ENCODE measurements around the gene ZC3H15.
"Not testable (repeated sequence)": the region's sequence is repeated elsewhere in the genome, so short reads cannot be mapped to it uniquely, and the experiment has no call there.

The ZC3H15 gene

GRCh38 chr2:186496401-186496800 lies 10.3 kb downstream of the ZC3H15 start:
- no peak for DNase-seq (ENCODE audit: low spot score)

DNA sequence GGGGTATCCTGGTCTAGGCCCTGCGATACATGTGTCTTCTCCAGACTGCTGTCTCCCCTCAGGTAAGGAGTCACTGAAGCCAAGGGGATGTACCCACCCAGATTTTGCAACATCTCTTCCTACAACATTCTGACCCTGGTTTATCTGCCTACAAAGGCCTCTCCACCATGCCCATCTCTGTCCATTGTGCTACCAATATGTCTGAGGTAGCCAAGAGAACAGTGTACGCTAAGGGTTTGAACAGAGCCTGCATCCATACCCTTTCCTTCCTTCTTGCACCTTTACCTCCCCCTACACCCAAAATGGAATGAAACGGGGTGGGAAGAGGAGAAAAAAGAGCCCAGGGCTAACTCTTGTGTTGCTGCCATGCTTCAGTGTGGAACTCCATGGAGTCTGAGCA lies 11.9 kb downstream of the ZC3H15 start:
- DNase-seq (ENCODE audit: low spot score) = no peak

DNA sequence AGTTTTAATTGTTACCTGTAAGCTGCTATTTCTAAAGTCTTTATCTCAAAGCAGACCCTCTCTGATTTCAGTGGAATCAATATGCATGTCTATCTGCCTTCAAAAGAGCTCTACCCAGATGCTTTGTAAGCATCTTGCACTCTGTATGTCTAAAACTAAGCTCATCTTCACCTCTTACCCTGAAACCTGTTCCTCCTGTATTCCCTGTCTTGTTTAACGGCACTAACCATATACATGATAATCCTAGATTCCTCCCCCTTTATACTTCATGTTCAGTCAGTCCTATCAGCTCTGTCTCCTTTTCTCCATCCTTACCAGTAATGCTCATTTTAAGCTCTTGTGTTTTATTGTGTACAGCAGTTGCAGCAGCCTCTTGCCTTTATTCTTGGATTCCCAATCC lies 12.8 kb downstream of the ZC3H15 start:
- DNase-seq (ENCODE audit: low spot score) = no peak

DNA sequence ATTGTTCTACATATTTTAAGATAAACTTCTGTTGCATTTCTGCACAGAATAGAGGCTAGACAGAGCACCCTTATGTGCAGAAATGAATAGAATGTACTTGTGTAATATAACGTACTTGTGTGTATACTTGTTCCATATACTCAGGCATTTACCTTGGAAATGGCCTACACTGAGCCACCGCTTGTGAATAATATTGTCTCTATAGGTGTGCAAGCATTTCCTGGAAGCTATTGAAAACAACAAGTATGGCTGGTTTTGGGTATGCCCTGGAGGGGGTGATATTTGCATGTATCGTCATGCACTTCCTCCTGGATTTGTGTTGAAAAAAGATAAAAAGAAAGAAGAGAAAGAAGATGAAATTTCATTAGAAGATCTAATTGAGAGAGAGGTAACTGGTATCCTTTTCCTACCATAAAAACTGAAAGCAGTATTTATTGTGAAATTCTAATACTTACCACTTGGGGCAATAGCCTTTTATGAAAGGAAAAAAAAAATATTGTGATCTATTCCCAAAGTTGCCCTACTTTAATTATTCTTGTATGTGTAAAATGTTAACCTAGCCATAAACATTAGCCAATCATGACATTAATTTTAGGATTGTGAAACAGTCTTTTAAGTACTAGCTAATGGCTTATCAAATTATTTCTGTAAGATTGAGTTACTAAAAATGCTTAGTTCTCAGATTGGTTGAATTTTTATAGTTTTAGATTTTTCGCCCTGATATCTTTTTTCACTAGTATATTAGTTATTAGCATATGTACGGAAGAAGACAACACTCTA lies 18.0 kb downstream of the ZC3H15 start:
- DNase-seq (ENCODE audit: low spot score) = no peak

DNA sequence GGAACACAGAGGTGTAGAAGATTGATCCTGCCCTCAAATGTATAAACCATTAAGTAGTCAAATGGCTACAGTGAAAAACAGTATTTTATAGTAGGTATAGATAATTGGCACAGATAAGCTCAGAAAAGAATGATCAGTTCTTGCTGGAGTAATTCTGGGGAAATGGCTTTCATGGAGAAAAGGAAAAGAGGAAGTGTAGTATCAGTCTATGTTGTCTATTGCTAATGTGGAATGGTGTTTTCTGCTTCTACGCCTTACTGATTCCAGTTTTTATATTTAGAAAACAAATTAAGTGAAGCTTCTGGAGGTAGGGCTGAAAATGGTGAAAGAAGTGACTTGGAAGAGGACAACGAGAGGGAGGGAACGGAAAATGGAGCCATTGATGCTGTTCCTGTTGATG lies 22.2 kb downstream of the ZC3H15 start:
- DNase-seq (ENCODE audit: low spot score) = no peak

DNA sequence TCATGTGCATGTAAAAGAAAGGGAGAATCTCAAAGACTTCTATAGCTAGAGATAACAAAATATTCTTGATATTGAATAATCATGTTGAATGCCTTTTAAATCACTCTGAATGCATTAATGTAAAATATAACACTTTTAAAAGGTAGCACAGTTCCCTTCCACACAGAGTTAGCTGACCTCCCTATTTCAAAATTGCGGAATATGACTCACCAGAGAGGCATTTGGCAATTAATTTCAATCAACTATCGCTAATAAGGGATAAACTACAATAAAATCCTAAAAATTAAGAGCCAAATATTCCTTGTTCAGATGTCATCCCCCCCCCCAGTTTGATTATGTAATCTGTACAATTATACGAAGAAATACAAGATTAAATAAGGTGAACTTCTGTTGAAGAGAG lies 29.3 kb downstream of the ZC3H15 start:
- DNase-seq (ENCODE audit: low spot score) = no peak

DNA sequence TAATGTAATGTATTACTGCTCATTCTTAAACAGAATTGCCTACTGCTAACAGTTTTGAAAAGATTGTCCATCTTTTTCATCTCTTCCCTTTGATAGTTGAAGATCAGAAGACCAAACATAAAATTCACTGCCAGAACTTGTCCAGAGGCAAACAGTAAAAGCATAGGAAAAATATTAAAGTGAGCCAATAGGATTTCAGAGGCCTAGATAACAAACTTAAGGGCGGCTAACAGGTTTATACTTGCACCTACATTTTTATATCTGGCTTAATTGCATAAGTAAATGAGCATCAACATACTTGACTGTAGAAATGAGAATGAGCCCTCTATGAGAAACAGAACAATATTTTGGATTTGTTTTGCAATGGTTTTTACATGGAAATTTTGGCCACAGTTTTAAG lies 30.3 kb downstream of the ZC3H15 start:
- no peak for DNase-seq (ENCODE audit: low spot score)

- DNase-seq (ENCODE audit: low spot score) = no peak
These were observed 31.0 kb downstream of the ZC3H15 start for GRCh38 chr2:186517090-186517489.

- DNase-seq (ENCODE audit: low spot score) = no peak
These were observed 32.2 kb downstream of the ZC3H15 start for GRCh38 chr2:186518291-186518690.

DNA sequence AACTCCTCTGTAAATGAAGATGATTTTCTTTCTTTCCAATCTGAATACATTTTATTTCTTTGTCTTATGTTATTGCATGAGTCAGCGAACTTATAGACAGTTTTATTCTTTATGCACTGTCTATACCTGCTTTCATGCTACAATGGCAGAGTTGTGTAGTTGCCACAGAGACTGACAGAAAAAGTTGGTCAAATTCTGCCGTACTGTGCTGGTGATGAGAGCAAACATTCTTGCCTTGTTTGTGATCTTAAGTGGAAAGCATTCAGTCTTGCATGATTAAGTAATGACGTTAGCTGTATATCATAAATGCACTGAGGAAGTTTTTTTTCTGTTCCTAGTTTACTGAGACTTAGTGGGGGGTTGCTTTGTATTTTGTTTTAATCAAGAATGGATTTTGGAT lies 32.9 kb downstream of the ZC3H15 start:
- DNase-seq (ENCODE audit: low spot score) = no peak

- not testable (repeated sequence) for DNase-seq (ENCODE audit: low spot score)
These were observed 35.6 kb downstream of the ZC3H15 start for GRCh38 chr2:186521570-186522153.

- DNase-seq (ENCODE audit: low spot score) = no peak
These were observed 36.4 kb downstream of the ZC3H15 start for GRCh38 chr2:186522450-186522849.

- no peak for DNase-seq (ENCODE audit: low spot score)
These were observed 37.7 kb downstream of the ZC3H15 start for GRCh38 chr2:186523791-186524190.

DNA sequence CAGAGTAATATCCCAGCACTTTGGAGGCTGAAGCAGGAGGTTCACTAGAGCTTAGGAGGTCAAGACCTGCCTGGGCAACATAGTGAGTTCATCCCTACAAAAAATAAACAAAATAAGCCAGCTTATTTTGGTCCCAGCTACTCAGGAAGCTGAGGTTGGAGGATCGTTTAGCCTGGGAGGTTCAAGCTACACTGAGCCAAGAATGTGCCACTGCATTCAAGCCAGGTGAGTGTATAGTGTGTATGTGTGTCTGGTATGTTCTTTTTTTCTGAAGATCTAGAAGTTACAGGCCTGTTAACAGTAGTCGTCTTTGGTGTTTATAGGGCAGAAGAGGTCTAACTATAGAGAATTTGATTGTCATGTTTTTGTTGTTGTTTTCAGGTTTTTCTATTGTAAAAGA lies 40.2 kb downstream of the ZC3H15 start:
- DNase-seq (ENCODE audit: low spot score) = no peak

DNA sequence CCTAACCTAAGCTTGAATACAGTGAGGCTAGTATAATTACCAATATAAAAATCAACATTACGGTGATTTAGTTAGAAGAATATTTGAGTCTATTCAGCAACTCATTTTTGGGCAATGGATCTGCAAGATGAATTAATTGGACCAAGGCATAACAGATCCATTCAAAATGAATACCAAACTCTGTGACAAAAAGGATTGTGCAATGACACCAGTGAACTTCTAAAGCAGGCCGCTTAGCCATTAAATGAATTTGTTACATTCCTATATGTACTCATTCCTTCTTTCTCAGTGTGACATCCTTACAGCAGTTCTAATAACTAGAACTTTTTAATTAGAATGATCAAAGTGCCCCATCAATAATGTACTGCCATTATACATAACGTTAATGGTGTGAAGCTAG lies 44.3 kb downstream of the ZC3H15 start:
- no peak for DNase-seq (ENCODE audit: low spot score)

GRCh38 chr2:186531257-186531775 lies 45.3 kb downstream of the ZC3H15 start:
- DNase-seq (ENCODE audit: low spot score) = no peak

GRCh38 chr2:186532891-186533290 lies 46.8 kb downstream of the ZC3H15 start:
- DNase-seq (ENCODE audit: low spot score) = no peak

DNA sequence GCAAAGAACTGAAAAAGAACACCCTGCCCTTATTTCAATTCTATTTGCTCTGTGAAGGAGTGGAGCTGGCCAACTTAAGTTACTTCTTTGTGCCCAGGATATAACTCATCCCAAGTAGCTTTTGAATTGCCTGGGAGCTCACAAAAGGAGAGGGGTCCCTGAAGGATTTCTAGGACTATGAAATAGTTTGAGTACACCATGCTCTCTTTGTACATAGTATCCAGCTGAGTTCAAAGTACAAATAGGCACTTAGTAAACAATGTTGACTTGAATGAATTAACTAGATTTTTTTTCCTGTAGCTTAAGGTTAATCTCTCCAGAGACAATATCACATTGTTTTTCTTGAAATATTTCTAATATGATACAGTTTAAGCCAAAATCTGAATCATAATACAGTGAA lies 47.7 kb downstream of the ZC3H15 start:
- no peak for DNase-seq (ENCODE audit: low spot score)

DNA sequence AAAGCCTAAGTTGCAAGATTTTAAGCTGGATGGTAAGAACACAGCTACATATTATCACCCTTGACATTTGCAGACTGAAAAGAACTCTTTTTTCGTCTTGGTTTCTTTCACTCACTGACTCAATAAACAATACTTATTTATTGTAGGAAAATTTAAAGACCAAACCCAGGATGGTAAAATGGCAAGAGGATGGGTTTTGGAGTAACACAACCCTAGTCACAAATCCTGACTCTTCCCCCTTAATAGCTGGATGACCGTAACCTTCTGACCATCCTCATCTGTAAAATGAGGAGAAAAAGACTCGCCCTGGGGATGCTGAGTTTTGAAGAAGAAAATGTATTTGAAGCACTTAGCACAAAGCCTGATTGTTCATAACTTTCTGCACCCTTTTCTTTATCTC lies 48.3 kb downstream of the ZC3H15 start:
- DNase-seq (ENCODE audit: low spot score) = no peak

- no peak for DNase-seq (ENCODE audit: low spot score)
These were observed 49.8 kb downstream of the ZC3H15 start for GRCh38 chr2:186535861-186536260.

DNA sequence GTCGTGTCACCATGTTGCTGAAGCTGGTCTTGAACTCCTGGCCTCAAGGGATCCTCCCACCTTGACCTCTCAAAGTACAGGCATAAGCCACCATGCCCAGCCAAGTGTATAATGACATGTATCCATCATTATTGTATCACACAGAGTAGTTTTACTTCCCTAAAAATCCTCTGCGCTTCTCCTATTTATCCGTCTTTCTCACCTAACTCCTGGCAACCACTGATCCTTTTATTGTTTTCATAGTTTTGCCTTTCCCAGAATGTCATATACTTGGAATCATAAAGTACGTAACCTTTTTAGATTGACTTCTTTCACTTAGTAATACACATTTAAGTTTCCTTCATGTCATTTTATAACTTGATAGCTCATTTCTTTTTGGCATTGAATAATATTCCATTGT lies 51.0 kb downstream of the ZC3H15 start:
- DNase-seq (ENCODE audit: low spot score) = no peak

DNA sequence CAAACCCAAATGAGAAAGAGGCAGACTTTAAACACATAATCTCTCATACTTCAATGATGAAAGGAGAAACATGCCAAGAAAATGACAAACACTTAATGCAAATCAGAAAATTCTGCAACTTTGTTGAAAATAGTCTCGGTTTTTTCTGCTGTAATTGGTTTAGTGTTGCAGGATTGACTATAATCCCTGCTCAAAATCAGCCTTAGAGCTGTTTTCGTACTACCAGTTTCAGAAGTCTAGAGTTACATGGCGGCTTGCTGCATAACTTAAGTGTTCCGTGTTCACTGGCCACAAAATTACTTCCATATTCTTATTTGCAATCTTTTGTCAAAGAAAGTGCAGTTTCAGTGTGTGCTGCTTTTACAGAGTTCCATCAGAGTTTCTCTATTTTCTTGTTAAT lies 54.9 kb downstream of the ZC3H15 start:
- DNase-seq (ENCODE audit: low spot score) = no peak

DNA sequence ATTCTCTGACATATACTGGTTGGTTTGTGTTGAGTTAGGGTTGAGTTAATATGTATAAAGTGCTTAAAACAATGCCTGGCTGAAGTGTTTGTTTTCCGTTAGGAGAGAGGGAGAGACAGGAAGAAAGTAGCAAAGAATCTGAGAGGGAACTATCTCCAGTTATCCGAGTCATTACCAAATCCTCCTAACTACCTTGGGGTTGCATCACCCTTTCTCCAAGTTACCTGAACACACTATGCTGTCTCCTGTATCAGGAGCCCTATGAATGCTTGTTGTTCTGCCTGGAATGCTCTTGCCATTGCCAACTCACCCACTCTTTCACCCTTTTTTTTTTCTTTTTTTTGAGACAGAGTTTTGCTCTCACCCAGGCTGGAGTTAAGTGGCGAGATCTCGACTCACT lies 55.9 kb downstream of the ZC3H15 start:
- no peak for DNase-seq (ENCODE audit: low spot score)

Measured in putamen (tissue), 1 donor.